Measurements from ENCODE around the gene ARSB. TPM values are rescaled to one million over a fixed set of nuclear protein-coding genes. Genes with fewer than 3 reads are reported as not detected.

Gene ARSB
- total RNA-seq, 2 experiments from 2014 or later, result 9.2 TPM

DNA sequence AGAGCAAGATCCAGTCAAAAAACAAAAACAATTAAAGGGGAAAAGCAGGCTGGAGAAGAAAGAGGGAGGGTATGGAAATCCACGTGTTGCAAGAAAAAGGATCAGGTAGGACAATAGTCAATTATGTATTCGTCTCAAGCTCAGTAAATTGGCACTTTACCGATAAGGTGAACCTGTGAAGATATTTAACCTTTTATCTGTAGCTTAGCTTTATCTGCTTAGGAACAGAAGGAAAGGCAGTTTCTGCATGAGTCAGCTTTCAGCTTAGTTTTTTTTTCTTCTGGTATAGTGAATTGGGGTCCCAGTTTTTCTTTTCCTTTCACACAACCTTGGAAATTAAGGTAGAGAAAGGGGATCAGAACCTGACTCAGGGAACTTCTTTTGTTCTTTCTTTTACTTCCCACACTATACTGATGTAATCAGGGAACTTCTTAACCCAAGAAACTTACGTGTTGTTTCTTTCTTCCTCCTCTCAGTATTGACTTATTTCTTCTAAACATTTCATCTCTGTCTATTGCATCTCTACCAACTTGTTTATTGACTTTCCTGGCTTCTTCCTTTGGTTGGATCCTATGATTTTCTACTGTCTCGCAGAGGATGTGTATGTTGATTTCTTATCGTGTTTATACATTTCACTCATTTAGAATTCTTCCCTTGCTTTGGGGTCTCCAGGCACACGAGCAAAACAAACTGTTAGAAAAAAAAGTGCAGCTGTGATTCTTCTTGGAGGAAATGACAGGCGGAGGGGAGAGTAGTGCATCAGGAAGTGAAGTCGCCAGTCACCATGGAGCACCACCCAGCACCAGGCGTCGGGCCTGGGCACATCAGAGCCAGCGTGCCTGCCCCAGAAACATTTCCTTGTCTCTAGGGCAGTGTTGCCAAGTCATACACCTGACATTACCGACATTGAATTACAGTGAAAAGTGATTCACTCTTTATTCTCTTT is 213.6 kb downstream of the ARSB start:
- Histone ChIP-seq H3K27ac (ENCODE audit: low read depth, low read length, poor library complexity, severe bottlenecking) (peak overlapping the region; percentile 46), H3K4me3 (ENCODE audit: low read depth, low read length, poor library complexity, severe bottlenecking) (peak overlapping the region; percentile 3), H2AFZ (ENCODE audit: low read length) (peak overlapping the region; percentile 89), H3K9me3 (ENCODE audit: low read length) (no peaks in the 10 kb centered on the region), H3K36me3 (ENCODE audit: insufficient read depth, low read length) (no peaks in the 10 kb centered on the region), H3K4me1 (ENCODE audit: insufficient read depth, low read length, poor library complexity, severe bottlenecking) (peaks cover 53% of the 10 kb centered on the region), H3K4me2 (ENCODE audit: low read length) (peak overlapping the region; percentile 48), H3K79me2 (ENCODE audit: insufficient read depth, low read depth, low read length) (no peaks in the 10 kb centered on the region), H3K9me2 (ENCODE audit: insufficient read depth, low read length) (no peaks in the 10 kb centered on the region), H4K20me1 (ENCODE audit: insufficient read depth, low read length) (no peaks in the 10 kb centered on the region)
- CTCF ChIA-PET (ENCODE audit: unreplicated experiment), result interaction anchor here (0.6 kb wide), 1 partner anchor 10 kb away, joined by 3 read pairs; no protein-coding TSS in a partner anchor
- DNase-seq (ENCODE audit: low spot score), result peak; percentile 64
- intact Hi-C loops (cut with micrococcal nuclease; ENCODE audit: unreplicated experiment), result no loop called here
- no TSS peak for BruUV-seq (replicated peaks)
- TF ChIP-seq EZH2phosphoT487 (IDR thresholded peaks at IDR 0.05; ENCODE audit: borderline replicate concordance, low read depth, low read length), result no peak
- TF ChIP-seq, protein P1, sequence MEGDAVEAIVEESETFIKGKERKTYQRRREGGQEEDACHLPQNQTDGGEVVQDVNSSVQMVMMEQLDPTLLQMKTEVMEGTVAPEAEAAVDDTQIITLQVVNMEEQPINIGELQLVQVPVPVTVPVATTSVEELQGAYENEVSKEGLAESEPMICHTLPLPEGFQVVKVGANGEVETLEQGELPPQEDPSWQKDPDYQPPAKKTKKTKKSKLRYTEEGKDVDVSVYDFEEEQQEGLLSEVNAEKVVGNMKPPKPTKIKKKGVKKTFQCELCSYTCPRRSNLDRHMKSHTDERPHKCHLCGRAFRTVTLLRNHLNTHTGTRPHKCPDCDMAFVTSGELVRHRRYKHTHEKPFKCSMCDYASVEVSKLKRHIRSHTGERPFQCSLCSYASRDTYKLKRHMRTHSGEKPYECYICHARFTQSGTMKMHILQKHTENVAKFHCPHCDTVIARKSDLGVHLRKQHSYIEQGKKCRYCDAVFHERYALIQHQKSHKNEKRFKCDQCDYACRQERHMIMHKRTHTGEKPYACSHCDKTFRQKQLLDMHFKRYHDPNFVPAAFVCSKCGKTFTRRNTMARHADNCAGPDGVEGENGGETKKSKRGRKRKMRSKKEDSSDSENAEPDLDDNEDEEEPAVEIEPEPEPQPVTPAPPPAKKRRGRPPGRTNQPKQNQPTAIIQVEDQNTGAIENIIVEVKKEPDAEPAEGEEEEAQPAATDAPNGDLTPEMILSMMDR (conservative IDR thresholded peaks at IDR 0.05; ENCODE audit: low read length), result no peak
- POLR2A ChIA-PET, result interaction anchor here (0.7 to 2.3 kb wide), 12 partner anchors 10 to 81 kb away, joined by 3 to 10 read pairs (median 3); no protein-coding TSS in a partner anchor

DNA sequence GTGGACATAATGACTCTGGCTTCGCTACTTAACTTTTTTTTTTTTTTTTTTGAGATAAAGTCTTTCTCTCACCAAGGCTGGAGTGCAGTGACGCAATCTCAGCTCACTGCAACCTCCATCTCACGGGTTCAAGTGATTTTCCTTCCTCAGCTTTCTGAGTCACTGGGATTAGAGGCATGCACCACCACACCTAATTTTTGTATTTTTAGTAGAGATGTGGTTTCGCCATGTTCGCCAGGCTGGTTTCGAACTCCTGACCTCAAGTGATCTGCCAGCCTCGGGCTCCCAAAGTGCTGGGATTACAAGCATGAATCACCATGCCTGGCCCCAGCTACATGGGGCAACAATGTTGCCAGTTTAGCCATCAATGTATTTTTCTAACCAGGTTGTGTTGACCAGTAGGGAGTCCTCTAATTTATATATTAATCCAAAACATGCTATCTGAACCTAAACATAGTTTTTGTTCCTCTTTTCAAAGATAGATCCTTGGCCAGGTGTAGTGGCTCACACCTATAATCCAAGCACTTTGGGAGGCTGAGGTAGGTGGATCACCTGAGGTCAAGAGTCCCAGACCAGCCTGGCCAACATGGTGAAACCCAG is 216.2 kb downstream of the ARSB start:
- intact Hi-C loops (cut with micrococcal nuclease; ENCODE audit: unreplicated experiment), result no loop called here
- Histone ChIP-seq H4K20me1 (ENCODE audit: insufficient read depth, low read length) (no peaks in the 10 kb centered on the region), H3K27ac (ENCODE audit: low read depth, low read length, poor library complexity, severe bottlenecking) (no peak overlapping the region), H3K9me2 (ENCODE audit: insufficient read depth, low read length) (no peaks in the 10 kb centered on the region), H3K4me1 (ENCODE audit: insufficient read depth, low read length, poor library complexity, severe bottlenecking) (peaks cover 79% of the 10 kb centered on the region), H3K9me3 (ENCODE audit: low read length) (no peaks in the 10 kb centered on the region), H3K79me2 (ENCODE audit: insufficient read depth, low read depth, low read length) (no peaks in the 10 kb centered on the region), H2AFZ (ENCODE audit: low read length) (peak overlapping the region; percentile 96; the same call in 1 of the 2 replicates), H3K36me3 (ENCODE audit: insufficient read depth, low read length) (no peaks in the 10 kb centered on the region), H3K4me2 (ENCODE audit: low read length) (peak overlapping the region; percentile 57), H3K4me3 (ENCODE audit: low read depth, low read length, poor library complexity, severe bottlenecking) (no peak overlapping the region)
- ChIA-PET POLR2A (no interaction called here), CTCF (ENCODE audit: unreplicated experiment) (no interaction called here)
- BruUV-seq (replicated peaks), result no TSS peak
- no peak for TF ChIP-seq EZH2phosphoT487 (IDR thresholded peaks at IDR 0.05; ENCODE audit: borderline replicate concordance, low read depth, low read length)
- TF ChIP-seq, protein P1 (conservative IDR thresholded peaks at IDR 0.05; ENCODE audit: low read length), result no peak
- DNase-seq (ENCODE audit: low spot score), result no peak

All from OCI-LY7 (cell line).